ENCODE measurements around the gene ZBTB21.
"Not testable (repeated sequence)": the region's sequence is repeated elsewhere in the genome, so short reads cannot be mapped to it uniquely, and the experiment has no call there.

Gene ZBTB21

GRCh38 chr21:41965461-41966013, 44.6 kb downstream of the ZBTB21 start:
- no peak for DNase-seq

- DNase-seq = no peak
These were observed 45.1 kb downstream of the ZBTB21 start for GRCh38 chr21:41965045-41965444.

DNA sequence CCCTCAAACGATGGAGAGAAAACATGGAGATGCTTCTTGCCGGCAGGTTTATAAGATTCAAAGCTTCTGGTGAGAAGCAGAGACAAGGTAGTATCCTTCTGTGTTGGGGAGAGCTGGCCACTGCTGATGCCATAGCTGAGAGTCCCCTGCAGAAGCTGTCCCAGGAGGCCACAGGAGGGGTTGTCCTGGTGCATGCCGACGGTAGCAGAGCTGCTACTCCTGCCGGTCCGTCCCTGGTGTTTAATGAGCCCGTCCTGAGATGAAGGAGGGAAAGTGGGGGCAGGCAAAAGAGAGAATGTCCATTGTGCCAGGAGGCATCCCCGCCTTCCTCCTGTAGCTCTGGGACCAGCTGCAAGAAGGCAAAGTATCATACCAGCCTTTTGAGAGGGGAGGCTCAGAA, 46.0 kb downstream of the ZBTB21 start:
- no peak for DNase-seq

DNA sequence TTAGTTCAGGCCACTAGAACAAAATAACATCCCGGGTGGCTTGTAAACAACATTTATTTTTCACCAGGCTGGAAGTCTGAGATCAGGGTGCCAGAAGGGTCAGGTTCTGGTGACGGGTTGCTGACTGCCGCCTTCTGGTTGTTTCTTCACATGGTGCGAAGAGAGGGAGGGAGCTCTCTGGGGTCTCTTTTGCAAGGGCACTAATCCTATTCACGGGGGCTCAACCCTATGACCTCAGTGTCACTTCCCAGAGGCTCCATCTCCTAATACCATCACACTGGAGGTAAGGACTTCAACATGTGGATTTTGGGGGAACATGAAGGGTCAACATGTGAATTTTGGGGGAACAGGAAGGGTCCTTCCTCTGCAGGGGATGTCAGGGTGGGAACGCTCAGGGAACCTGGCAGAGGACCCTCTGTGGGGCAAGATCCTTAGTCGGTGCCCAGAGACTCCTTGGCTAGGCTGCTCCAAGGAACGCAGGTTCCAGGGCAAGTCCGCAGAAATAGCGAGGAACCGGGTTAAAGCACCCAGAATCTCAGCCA, 47.7 kb downstream of the ZBTB21 start:
- DNase-seq = no peak

DNA sequence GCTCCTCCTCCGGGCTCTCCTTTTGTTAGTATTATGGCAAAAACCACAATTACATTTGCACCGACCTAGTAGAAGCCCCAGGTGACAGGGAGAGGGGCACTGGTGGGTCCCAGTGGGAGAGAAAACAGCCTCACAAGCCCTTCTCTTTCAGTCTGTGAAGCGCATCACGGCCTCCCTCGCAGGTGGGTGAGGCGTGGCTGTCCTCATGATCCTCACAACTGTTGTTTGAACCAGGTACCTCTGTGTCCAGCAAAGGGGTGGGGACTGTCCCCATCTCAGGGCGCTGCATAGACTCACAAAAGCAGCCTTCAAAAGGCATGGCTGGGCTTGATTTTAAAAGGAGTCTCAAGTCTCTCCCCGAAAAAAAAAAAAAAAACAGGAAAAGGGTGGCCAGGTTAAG, 48.4 kb downstream of the ZBTB21 start:
- DNase-seq = no peak

GRCh38 chr21:41961282-41961701, 48.9 kb downstream of the ZBTB21 start:
- no peak for DNase-seq

DNA sequence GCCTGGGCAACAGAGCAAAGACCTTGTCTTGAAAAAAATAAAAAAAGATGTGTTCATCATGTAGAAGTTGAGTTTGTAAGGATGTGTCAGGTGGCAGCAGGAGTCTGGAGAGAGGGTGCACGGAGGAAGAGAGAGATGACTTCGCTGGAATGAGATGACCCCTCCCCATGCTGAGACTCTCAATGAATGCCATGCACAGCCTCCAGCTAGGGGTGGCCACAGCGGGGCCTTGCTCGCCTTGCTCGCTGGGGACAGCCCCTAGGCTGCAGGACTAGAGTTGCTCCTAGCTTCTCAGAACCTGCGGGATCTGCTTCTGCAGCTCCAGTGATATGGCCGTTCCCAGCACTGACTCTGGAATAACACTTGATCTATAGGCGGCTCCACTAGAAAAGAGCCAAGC, 49.8 kb downstream of the ZBTB21 start:
- DNase-seq = no peak

DNA sequence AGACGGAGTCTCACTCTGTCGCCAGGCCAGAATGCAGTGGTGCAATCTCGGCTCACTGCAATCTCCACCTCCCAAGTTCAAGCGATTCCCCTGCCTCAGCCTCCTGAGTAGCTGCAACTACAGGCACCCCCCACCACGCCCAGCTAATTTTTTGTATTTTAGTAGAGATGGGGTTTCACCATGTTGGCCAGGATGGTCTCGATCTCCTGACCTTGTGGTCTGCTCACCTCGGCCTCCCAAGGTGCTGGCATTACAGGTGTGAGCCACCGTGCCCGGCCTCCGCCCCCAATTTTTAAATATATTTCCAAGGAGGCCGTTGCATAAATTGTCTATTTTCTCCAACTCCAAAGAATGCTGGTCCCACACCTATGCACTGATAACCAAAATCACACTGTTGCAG, 50.5 kb downstream of the ZBTB21 start:
- DNase-seq = not testable (repeated sequence)

GRCh38 chr21:41958886-41959563, 51.1 kb downstream of the ZBTB21 start:
- DNase-seq = no peak

- DNase-seq = no peak
These were observed 52.0 kb downstream of the ZBTB21 start for GRCh38 chr21:41957991-41958766.

GRCh38 chr21:41956926-41957729, 53.0 kb downstream of the ZBTB21 start:
- no peak for DNase-seq

DNA sequence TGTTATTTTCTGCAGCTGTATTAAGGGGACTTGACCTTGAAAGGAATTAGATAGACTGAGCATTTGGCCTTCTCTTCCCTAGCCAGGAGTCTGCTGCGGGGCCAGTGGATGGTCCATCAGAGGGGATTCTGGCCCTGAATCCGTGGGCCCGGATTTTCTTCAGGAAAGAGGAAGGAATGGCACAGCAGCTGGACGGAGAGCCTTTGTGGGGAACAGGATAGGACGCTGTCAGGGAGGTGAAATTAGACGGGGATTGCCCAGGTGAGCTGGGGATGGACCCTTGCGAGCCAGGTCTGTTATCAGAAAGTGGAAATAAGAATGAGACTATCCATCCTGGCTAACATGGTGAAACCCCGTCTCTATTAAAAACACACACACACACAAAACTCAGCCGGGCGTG, 54.6 kb downstream of the ZBTB21 start:
- no peak for DNase-seq

- no peak for DNase-seq
These were observed 55.3 kb downstream of the ZBTB21 start for GRCh38 chr21:41954654-41955499.

- peak; percentile 66 for DNase-seq
These were observed 56.1 kb downstream of the ZBTB21 start, which contains the start of gene C2CD2 for GRCh38 chr21:41953831-41954653. TSS of gene C2CD2 (minus strand) at chr21:41954018. CDS start at chr21:41953648, 370 bp downstream.

- peak; percentile 27 for DNase-seq
These were observed 56.8 kb downstream of the ZBTB21 start for GRCh38 chr21:41953249-41953830.

GRCh38 chr21:41952568-41953248, 57.5 kb downstream of the ZBTB21 start:
- no peak for DNase-seq

DNA sequence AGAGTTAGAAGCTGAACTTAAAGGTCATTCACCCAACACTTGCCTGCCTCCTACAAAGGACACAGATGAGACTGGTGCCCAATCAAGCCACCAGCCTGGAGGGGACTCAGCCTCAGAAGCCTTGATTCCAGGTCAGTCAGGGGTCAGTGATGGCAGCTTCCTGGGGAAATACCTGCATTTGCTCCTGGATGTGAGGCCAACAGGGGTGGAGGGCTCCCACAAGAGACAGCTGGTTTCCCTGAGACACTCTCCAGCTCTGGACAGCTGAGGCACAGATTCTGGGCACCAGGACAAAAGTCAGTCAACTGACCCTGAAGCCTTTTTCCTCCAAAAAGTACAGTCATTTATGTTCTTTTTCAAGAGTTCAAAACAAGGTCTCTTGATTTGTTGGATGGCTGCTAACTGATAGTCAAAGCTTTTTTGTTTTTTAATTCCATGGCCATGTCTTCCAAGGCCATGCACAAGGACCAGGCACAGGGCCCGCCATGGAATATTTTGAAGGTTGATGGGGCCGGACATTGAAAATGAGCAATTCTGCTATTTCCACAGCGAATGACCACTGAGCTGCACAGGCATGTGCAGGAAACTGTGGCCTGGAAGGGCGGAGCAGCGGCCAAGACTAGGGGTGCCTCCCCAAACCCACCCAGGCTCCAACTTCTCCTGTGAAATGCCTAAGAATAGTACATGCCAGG, 58.1 kb downstream of the ZBTB21 start:
- no peak for DNase-seq

- no peak for DNase-seq
These were observed 59.2 kb downstream of the ZBTB21 start for GRCh38 chr21:41950941-41951351.

- DNase-seq = not testable (repeated sequence)
These were observed 60.5 kb downstream of the ZBTB21 start for GRCh38 chr21:41949631-41950030.

Measured in stimulated activated CD4-positive, alpha-beta T cell treated with anti-CD3 and anti-CD28 coated beads, Interleukin-15, amount 100 ng/mL, for 24 hours (primary cell).